Stromal cell of bone marrow (primary cell): Measurements from ENCODE around the gene BIRC7.

Source experiments
- DNase-seq: peaks from one replicate; pipeline ENCODE4 v3.0.0-alpha.2; 2012; ENCODE audit warnings: low read depth

Gene BIRC7

GRCh38 chr20:63224412-63225081 lies 11.2 kb upstream of the BIRC7 start:
- DNase-seq, result no peak

DNA sequence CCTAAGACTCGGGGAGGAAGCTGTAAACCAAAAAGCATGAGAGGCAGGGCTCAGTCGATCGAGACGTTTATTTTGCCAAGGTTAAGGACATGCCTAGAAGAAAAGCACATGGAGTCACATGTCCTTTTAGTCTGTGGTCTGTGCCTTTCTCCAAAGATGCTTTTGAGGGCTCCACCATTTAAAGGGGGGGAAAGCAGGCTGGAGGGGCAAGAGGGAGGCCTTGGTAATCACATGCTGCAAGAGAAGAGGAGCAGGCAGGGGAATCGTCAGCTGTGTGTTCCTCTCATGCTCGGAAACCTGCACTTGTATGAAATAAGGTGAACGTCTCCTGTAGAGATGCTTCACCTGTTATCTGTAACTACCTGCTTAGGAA lies 10.6 kb upstream of the BIRC7 start:
- no peak for DNase-seq

DNA sequence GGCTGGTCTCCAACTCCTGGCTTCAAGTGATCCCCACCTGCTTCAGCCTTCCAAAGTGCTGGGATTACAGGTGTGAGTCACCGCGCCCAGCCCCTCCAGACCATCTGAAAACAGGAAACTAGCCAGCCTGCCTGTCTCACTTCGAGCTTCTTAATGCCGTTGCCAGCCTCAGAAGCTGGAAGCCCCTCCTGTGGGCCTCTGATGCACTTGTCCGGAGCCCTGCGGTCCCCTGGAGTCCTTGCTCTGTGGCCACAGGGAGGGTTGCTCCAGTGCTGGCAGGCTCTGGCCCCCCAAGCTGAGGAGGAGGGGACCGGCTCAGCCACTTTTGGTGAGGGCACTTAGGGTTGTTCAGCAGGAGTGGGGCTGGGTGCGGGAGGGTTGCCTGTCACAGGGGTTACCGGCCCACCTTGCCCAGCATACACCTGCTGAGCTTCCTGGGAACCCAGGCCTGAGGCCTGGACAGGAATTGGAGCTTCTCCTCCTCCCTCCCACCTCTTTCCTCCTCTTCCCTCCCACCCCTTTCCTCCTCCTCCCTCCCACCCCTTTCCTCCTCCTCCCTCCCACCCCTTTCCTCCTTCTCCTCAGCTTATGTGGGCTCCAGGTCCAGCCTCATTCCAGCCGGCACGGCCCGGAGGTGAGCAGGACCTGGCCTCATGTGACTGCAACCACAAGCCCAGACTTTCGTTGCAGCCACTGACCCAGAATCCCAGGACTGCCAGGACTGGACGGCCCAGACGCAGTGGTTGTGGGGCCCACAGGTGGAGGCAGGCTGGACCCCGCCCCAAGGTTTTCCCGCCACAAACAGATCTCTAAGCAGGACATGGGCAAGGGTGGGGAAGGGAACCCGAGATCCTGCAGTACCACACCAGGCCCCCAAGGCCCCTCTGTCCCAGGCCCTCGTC lies 9.4 kb upstream of the BIRC7 start:
- no peak for DNase-seq

- no peak for DNase-seq
Observed at GRCh38 chr20:63227260-63227659, 8.4 kb upstream of the BIRC7 start.

DNA sequence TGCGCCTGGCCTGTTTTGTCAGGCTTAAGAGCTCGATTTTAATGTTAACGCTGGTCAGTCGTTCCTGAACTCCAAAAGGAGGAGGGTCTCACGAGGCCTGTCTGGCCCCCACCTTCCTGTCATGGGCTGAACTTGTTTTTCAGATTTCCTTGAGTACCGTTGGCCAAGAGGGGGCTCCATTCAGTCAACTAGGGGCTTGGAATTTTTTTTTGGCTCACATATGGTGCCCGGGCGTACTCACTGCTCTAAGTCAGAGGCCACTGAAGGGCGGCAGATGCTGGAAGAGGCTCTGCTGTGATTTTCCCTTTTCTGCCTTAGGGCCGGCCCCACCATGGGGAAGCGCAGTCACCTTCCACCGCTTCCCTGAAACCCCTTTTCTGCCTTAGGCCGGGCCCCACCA lies 6.9 kb upstream of the BIRC7 start:
- no peak for DNase-seq

DNA sequence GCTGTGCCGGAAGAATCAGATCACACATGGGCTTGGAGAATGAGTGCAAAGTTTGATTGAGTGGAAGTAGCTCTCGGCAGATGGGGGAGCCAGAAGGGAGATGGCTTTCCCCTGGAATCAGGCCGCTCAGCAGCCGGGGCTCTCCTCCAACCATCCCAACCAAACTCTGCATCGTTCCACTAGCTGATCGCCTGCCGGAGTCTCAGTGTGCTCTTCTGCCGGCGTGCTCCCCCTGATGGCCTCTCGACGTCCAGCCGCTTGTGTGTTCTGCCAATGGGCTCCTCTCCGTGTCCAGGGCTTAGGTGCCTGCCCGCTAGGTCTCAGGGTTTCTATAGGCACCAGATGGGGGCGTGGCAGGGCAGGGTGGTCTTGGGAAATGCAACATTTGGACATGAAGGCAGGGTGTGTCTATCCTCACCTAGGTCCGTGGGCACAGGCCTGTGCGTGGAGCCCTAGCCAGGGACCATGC lies 4.9 kb upstream of the BIRC7 start:
- peak; percentile 50 for DNase-seq

DNA sequence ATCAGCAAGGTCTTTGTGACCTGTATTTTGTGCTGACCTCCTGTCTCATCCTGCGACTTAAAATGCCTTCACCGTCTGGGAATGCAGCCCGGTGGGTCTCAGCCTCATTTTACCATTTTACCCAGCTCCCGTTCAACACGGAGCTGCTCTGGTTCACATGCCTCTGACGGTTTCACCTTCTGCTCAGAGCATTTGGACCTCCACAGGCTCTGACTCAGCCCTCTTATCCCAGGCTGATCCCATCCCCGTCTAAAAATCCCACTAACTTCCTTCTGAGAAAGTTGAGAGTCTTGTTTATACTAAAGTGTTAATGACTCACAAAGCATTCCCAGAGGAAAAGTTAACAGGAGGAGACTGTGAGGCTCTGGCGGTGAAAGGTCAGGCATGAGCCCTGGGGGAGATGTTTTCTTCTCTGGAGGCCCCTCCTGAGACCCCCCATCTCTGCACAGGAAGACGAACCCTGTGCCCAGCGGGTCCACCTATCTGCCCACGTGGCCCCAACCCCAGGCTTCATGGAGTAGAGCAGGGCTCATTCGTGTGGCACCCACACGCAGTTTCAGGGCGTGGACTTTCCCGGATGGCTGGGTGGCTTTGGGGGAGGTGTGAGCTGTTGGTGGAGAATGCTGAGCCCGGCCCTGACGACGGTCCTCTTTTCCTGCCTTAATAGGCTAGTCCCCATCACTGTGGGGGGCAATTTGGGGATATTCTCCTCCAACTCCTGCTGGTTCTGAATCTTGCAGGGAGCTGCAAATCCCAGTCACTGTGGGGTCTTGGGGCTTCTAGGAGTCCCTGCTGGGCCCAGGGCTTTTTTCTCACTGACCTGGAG lies 3.3 kb upstream of the BIRC7 start:
- peak; percentile 94 for DNase-seq

DNA sequence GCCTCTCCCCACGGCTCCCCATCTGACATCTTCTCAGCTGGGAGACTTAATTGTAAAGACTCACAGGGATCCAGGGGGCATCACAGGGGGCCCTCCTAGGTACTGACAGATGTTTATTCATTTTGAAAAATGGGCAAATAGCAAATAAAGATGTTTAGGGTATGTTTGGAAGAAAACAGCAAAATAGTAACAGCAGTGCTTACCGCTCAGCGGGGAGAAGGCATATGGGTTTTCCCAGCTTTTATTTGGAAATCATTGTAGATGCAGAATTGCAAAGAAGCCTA lies 2.7 kb upstream of the BIRC7 start:
- no peak for DNase-seq

- no peak for DNase-seq
Observed at GRCh38 chr20:63233924-63234323, 1.8 kb upstream of the BIRC7 start.

GRCh38 chr20:63234693-63235398 lies 859 bp upstream of the BIRC7 start:
- DNase-seq, result no peak

- no peak for DNase-seq
Observed at GRCh38 chr20:63236116-63236837, 572 bp downstream of the BIRC7 start.

DNA sequence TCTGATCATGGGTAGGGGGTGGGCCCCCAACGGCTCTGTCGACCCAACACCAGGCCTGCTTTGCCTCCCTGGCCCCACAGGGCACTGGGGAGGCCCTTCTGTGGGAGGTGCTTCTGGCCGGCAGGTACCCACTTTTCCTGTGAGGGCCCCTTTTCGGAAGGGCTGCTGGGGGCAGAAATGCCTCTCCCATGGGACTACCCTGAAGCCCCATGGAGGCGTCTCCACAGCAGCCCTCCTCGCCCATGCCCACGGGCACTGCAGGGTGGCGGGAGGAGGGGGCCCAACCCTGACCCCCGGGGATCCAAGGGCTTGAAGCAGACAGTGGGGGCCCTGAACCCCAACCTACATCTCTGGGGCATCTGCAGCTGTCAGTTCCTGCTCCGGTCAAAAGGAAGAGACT lies 2.3 kb downstream of the BIRC7 start:
- no peak for DNase-seq

- DNase-seq, result no peak
Observed at GRCh38 chr20:63238514-63239125, 2.9 kb downstream of the BIRC7 start.

GRCh38 chr20:63239431-63239830 lies 3.7 kb downstream of the BIRC7 start:
- DNase-seq, result no peak

DNA sequence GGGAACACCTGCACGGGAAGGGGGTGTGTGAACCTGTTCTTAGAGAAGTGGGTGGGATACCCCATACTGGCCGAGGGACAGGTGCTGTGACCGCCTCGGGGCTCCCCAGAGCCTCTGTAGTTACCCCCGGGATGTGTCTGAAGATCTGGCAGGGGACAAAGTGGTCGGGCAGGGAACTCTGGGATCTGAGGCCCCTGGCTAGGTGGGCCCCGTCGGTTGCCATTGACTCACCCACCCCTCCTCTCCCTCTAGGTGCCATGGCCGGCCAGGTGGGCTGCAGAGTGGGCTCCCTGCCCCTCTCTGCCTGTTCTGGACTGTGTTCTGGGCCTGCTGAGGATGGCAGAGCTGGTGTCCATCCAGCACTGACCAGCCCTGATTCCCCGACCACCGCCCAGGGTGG lies 4.3 kb downstream of the BIRC7 start:
- DNase-seq, result no peak

GRCh38 chr20:63241272-63241671 lies 5.6 kb downstream of the BIRC7 start:
- no peak for DNase-seq

DNA sequence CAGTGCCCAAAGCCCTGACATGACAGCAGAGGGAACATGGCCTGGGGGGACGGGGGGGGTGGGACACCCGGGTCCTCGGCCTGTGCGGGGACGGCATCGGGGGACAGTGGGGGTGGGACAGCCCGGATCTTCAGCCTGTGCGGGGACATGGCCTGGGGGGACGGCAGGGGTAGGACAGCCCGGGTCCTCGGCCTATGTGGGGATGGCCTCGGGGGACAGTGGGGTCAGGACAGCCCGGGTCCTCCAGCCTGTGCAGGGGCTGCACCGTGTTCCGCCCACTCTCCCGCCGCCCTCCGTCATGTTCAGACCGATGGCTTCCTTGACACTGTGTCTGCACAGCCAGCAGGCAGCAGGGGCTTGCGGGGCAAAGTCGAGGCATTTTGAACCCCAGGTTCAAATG lies 7.0 kb downstream of the BIRC7 start:
- no peak for DNase-seq

- no peak for DNase-seq
Observed at GRCh38 chr20:63243604-63244247, 8.0 kb downstream of the BIRC7 start.

DNA sequence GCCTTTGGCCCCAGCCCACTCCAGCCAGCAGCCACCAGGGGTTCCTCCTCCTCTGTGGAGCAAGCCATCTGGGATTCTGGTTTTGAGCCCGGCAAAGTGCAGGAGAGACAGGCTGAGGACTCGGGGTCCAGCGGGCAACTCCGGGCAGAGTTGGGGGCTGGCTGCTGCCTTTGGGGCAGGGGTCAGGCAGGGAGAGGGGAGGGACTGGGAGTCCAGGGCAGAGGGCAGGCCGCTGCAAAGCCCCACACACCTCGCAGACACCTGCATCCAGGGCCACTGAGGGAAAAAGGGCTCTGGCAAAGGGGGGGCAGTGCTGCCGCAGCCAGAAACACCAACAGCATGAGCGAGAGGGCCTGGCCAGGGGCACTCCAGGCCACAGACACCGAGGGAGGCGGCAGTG lies 8.8 kb downstream of the BIRC7 start:
- DNase-seq, result no peak

GRCh38 chr20:63246490-63247288 lies 11.0 kb downstream of the BIRC7 start:
- no peak for DNase-seq
